NCI-H1930 (cell line): ENCODE measurements around the gene CACNA1C.

Source experiments
- DNase-seq, 2 experiments: peaks; one replicate each; lab custom pipeline; 2025; lab: John Stamatoyannopoulos, UW

Gene CACNA1C

DNA sequence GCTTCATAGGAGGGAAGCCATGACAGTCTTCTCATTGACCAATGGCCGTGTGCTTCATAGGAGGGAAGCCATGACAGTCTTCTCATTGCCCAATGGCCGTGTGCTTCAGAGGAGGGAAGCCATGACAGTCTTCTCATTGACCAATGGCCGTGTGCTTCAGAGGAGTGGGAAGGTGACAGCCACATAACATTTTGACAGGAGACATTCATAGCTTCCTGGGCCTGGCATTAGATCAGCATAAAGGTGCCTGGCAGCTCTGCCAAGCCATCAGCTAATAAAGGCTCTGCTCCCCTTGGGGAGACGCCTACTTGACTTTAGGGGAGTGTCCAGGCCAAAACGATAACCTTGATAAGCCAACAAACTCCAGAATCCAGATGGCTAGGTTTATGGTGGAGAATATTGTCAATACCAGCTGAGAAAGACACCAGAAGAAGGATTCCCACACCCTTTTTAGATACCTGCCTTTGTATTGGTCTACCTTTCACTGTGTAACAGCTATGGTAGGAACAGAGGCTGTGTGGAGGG lies 468.0 kb downstream of the CACNA1C start:
- no peak for DNase-seq

DNA sequence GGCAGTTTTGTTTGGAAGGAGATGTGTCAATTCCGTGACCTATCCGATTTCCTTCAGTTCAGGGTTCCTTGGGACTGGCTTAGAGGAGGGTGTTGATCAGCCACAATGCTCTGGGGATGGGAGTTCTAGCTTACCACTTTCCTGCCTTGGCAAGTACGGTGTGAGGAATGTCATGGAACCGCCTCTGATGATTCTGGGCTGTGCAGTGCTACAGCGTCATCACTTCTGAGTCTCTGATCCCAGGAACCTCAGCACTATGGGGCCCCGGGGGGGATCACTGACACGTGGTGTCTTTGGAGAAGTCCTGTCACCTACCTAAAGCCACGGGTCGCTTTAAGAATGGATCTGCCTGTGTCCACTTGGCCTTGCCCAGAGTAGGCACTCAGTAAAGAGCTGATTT lies 470.5 kb downstream of the CACNA1C start:
- DNase-seq = no peak

DNA sequence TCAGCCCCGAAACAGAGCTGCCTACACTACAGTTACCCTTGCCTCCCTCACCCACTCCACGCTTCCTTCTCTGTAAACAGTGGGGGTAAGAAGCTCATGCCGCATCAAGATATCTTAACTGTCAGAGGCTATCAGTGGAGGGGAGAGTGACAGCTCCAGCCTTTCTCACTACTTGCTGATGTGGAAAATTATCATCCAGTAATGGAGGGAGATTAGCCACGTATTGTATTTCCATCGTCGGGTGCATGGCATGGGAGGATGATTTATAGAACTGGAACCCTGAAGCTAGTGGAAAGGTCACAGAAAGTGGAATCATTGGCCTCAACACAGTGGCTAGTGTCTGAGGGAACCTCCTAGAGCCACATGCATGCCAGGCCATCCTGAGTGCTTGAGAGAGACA lies 471.1 kb downstream of the CACNA1C start:
- DNase-seq = no peak

DNA sequence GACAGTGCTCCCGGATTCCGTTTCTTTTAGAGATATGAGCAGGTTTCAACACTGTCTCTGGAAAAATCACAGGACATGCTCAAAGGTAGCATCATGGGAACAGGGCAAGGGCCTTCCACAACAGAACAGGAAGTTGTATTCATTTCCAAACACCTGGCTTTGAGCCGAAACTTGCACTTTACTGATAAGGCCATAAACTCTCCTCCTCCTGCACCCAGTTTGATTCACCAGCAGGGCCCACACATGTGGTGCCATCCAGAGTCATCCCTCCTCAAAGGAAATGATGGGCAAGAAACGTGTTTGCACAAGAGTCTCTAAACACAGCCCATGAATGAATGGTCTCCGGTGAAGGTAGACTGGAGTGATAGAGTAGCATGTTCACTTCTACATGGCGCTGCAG lies 473.6 kb downstream of the CACNA1C start:
- no peak for DNase-seq

DNA sequence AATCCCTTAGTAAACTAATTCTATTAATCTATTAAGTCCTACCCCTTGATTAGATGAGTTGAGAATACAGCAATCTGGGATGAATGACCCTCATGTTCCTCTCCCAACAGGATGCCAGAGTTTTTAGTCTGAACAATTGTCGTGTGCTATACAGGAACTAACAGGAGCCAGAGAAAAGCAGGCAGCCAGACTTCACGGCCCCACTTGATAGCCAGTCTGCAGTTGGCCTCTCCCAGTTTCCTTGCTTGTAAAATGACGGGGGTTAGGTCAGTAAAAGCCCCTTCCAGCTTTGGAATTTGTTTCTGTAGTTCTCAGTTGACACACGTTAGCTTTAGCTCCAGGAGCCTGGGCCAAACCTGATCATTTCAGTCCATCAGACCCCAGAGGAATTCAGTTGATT lies 475.2 kb downstream of the CACNA1C start:
- DNase-seq = no peak

DNA sequence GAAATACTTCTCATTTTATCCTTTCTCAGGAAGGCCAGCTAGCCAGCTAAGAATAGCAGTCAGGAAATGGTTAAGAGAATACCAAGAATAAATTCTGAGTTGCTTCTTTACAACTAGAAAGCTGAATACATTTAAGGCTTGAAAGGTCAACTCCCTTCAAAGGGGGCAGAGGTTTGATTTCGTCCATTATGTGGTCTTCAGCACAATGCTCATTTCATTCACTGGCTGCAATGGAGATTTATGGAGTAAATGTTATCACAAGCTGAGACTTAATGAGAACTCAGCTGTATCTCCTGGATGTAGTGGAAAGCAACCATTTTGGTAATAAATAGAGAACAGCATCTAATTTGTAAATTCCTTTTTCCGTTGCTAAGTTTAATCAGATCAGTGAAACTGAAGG lies 477.0 kb downstream of the CACNA1C start:
- DNase-seq = no peak

DNA sequence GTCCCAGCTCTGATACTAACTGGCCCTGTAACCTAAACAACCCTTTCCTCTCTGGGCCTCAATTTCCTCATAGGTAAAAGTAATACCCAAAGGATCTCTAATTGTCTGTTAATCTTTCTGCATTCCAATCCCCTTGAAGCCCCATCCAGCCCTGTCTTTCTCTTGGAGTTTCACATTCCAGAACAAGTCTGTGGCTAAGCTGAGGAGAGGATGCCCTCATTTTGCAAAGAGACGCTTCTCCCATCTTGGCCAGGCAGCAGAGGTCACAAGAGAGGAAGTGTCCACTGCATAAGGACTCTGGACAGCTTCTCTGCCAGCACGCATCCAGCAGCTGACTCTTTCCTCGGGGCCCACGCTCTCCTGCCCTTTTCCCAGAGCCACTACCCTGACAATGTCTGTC lies 478.6 kb downstream of the CACNA1C start:
- DNase-seq = no peak

DNA sequence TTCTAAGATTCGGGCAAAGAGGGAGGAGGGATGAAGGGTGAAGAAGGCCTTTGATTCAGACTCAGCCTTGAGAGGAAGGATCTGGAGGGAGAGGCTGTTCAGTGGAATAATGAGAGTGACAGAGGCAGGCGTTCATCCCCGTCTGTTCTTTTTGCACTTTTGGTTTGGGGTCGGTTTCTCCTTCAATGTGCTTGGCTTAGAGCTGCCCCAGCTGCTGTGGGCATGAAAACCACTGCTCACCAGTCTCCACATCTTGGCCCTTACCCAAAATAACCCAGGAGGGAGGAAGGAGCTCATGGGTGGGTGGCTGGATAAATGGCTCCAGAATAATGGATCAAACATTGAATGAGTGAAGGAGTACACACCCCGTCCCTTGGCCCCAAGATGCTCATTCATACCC lies 480.2 kb downstream of the CACNA1C start:
- no peak for DNase-seq

DNA sequence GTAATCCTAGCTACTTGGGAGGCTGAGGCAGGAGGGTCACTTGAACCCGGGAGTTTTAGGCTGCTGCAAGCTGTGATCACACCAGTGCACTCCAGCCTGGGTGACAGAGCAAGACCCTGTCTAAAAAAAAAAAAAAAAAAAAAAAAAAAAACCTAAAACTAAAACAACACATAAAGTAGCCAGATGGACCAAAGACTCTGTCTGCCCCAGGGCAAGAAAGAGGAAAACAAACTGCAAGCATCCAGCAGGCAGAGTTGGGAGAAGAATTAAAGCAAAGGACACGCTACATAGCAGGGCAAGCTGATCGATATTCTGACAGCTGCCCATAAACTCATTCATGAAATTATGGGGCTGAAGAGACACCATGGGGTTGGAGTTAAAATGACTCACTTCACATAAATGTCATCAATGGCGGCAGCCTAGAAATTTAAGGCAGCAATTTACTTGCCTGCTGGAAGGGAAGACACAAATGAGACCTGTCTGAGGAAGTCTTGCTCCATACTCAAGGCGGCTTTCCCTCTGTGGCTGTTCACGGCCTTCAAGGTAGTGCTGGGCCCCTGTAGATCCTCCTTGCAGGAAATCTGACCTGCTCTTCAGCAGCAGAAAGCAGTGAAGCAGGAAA lies 482.9 kb downstream of the CACNA1C start:
- no peak for DNase-seq

DNA sequence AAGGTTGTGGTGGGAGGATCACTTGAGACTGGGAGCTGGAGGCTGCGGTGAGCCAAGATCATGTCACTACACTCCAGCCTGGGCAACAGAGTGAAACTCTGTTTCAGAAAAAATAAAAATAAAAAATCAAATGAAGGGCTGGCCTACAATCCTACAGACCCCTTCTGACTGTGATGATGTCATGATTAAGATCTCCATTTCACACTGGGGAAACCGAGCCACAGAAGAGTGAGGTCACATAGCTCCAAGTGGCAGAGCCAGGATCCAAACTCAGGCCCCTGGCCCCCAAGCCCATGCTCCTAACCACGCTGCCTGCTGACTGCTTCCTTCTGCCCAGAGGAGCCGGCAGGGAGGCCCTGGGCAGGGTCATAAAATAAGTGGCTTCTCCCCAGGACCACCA lies 483.9 kb downstream of the CACNA1C start:
- no peak for DNase-seq

DNA sequence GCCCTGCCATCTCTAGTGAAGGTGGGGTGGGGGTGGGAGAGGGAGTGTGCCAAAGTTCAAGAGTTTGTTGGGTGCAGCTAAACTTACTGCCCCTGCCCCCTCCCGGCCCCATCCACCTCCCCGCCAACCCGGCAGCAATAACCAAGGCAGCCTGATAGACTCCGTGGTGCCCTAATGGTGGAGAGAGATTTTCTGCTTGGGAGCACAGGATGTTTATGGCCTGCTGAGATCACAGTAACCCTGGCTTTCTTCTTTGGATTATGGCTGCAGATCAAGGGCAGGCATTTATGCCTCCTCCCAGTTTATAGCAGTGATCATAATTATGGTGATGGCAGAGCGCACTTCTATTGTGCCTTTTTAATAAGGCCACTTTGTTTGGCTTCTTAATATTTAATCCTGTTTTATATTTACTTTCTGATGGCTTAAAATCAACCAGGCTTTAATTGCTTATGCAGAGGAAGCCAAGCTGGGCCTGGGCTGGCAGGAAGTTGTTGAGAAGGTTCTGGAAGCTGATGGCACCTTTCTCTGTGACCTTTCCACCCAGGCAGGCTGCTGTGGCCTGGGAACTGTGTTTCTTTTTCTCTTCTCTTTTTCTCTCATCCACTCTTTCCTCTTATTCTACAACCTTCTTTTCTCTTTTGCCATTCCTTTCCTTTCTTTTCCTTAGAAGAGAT lies 485.2 kb downstream of the CACNA1C start:
- DNase-seq = no peak

DNA sequence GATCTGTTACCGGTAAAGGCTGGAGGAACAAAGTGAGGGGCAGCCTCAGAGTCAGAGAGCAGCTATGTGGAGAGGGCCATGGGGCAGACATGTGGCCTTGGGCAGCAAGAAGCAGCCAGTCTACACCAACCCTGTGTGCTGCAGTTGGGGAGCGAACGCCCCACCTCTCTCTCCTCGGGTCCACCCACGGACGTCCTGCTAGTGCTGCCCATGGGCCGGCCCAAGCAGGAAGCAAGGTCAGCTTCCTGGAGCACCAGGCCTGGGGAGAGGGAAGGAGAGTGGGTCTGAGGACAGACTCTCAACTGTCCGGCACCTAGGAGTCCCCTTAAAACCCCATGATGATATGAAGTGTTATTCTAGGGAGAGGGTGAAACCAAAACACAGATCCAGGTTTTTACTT lies 487.2 kb downstream of the CACNA1C start:
- DNase-seq = no peak

DNA sequence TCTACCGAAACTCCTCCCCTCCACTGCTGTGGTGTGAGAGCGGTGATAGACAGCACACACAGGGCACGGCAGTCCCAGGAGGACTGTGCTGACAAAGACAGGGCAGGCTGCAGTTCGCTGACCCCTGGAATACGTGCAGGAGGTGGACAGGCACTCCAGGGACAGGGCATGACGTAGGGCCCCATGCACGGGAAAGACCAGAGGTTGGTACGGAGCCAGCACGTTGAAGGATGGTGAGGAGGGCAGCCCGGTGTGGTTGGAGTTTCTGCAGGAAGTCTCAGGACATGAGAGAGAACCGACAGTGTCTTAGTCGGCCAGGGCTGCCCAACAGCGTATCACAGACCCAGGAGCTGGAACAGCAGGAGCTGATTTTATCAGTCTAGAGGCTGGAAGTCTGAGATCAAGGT lies 487.8 kb downstream of the CACNA1C start:
- DNase-seq = no peak

DNA sequence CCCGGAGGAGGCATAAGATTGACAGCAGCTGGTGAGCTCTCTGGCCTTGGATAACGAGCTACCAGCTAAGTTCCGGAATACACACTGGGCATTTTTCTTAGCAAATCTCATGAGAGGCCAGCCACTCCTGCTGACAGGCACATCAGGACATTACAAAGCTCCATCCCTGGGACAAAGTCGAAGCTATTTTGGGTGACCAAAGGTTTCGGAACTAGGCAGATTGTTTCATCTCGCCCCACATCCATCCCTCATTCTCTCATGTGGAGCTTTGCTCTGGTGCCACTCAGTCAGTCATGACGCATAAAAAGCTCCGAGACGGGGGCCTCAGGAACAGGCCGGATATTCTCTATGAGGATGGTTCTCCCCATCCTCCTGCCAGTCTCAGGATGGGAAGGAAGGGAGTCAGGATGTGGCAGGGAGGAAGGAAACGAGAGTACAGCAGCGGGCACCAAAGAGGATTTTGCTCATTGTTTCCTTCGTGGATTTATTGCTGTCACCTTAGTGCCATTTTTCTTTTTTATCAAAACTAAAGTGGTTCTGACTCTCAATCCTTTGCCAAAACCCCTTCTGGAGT lies 488.9 kb downstream of the CACNA1C start:
- DNase-seq = no peak

DNA sequence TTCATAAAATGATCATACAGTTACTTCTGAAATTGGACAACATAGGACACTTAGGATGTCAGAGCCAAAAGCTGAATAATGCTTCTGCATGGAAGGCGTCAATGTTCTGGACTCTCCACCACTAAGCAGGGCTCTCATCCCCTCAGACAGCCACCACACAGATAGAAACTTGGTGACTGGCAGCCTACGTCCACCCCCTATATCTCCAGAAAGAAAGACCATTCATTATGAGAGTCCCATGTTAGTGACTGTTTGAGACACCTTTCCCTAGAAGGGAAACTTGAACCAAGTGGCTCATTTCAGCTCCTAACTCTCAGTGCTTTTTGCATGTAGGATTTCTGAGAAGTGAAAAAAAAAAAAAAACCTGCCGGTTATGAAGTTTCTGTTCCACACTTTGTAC lies 491.0 kb downstream of the CACNA1C start:
- no peak for DNase-seq

DNA sequence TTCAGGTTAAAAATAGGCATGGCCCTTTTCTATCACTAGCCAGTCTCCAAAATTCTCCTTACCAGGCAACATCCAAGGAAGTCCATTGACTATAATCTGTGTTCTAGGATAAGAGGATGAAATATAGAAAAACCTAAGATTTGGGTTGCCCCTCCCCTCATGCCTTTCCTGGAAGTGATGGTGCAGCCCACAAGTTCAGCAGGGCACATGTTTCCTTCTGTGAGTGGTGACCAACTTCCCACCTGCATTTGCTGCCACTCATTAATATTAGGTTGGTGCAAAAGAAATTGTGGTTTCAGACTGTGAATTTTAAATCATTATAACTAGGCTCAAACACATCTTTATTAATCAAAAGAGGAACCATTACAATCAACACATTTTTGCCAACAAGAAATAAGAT lies 491.4 kb downstream of the CACNA1C start:
- no peak for DNase-seq

DNA sequence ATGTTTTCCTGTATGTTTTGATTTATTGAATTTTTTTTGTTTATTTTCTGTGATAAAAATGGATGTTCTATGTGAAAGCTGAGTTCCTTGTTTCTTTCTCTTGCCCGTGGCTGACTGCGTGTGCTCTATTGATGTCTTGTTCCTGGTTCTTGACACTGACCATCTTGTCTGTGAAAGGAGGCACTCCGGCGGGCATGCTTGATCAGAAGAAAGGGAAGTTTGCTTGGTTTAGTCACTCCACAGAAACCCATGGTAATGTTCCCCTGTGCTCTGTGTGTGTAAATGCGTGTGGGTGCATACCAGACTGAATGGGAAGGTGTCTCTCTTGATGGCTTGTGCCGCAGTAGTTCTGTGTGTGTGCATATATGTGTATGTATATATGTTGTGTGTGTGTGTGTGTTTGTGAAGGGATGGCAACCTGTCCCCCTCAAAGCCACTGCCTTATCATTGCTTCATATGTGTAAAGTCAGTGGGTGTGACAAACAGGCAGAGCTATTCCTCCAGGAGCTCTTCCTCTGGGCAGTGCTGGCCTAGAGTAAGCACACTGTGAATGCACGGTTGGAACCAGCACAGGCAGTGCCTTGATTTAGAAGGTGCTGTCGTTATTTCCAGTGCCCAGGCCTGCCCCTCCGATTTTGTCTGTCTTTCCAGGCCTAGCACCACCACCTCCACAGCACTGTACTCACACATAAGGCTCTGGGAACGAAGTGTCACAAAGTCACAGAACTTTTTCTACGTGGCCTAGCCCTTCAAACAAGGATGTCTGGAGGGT lies 494.7 kb downstream of the CACNA1C start:
- DNase-seq = no peak

DNA sequence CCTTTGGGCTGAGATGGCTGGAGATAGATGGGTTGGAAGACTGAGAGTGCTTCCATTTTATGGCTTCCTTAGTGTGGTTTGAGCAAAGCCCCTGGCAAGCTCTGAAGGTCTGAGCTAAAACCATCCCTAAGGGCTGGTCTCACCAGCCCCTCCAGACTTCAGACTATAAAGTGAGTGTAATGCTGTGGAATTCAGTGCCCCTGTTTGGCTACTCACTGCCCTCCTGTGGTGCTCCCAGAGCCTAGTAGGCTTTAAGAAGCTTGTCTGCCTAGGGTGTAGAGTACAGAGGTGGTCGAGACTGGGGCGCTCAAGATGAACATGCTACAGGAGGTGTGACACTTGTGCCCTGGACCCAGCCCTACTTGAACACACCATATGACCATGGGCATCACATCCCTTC lies 495.3 kb downstream of the CACNA1C start:
- no peak for DNase-seq

DNA sequence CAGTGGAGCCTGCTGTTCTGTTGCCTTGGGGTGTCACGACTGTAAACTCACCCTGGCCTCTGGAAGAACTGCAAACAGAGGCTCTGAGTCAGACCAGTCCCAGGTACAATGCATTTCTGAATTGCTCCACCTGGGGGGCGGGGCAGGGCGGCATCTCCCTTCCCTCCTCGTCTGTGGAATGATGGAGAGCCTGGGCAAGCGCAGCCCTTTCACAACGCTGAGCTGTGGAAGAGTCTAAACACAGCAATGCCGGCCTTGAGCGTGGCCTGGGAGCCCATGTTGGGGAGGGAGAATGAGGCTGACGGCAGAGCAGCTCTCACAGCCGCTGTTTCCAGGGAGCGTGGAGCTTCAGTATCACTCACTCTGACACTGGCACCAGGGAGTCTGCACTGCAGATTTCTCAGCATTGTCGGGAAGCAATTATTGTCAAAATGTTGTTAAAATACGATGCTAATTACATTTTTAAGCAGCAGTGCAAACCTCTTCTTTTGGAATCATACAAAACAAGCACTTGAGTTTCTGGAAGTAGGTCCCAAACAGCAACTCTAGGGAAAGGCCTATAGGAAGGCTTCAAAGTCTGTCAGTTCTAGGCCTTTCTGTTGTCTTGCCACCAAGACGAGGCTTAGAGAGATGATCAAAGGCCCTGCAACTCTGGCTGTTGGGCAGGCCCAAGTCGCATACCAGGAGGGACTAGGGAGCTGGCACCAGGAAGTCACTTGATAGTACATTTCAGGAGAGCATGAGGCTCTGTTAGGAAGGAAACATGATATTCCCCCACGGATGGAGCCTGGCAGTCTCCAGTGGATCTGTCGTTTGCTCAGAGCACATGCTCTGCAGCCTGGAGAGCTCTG lies 498.0 kb downstream of the CACNA1C start:
- DNase-seq = no peak

DNA sequence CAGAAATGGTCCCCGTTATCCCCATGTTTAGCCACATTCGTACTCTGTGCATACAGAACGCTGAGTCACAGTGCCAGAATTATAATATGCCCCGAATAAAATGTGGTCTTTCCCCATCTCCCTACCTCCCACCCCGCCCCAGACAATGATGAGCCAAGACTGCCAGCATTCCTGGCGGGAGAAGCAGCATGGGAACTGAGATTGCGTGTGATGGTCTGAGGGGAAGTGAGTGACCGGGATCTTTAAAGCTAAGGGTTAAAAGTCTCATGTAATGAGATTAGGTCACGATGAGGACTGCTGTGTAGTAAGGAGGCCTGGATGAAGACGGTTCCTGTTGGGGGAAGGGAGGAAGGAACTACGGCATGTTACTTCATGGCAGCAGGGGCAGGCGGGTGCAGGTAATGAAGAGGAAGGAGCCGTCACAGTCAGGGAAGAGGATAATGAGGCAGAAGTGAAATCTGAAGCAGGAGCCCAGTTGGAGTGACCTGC lies 498.7 kb downstream of the CACNA1C start:
- DNase-seq = no peak

DNA sequence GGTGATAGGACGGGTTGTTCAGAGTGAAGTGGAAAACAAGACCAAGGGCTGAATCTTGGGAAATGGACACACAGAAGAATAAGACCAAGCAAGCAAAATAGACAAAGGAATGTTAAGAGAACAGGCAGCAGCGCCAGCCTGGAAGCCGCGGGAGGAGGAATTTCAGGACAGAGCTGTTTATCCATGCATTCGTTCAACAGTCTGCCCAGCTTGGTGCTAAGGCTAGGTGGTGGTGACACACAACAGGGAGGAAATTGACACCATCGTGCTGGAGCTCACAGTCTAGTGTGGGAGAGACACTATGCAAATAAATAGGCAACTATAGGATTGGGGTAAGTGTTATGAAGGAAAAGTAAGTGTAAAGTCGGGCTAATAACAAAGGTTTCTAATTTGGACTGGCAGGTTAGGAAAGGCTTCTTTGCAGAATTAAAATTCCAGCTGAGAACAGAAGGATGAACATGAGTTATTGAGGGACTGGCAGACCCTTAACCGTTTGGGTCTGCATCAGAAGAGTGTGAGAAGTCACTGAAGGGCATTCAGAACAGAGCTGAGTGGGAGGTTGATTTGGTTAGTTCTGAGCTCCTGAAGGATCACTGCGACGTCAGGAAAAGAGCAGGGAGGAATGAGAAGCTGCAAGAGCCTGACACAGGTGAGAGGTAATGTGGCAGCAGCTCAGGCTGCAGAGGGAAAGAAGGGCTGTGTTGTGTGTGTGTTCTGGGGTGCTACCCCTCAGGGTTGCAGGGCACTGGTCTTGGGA lies 499.4 kb downstream of the CACNA1C start:
- no peak for DNase-seq
